ENCODE data around the gene TBC1D24.
"Not testable (repeated sequence)": the region's sequence is repeated elsewhere in the genome, so short reads cannot be mapped to it uniquely, and the experiment has no call there.

TBC1D24 gene

DNA sequence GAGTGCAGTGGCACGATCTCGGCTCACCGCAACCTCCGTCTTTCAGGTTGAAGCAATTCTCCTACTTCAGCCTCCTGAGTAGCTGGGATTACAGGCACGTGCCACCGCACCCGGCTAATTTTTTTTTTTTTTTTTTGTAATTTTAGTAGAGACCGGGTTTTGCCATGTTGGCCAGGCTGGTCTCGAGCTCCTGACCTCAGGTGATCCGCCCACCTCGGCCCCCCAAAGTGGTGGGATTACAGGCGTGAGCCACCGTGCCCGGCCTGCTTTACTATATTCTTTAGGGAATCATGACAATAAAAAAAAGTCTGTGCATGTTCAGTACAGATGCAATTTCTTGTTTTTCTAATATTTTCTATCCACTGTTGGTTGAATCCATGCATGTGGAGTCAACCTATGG is 68.8 kb downstream of the TBC1D24 start:
- not testable (repeated sequence) for H3K36me3 ChIP-seq (replicated peaks; ENCODE audit: low read depth, low read length); H3K9me3 ChIP-seq (ENCODE audit: insufficient read depth, low read length); H3K27me3 ChIP-seq (ENCODE audit: low read depth, low read length); H3K27ac ChIP-seq (ENCODE audit: low read length); H3K4me2 ChIP-seq (ENCODE audit: low read length); H2AFZ ChIP-seq (ENCODE audit: low read depth, low read length); H3K4me3 ChIP-seq (ENCODE audit: low read length); H3K9ac ChIP-seq (ENCODE audit: low read length)
- Histone ChIP-seq H3K79me2 (ENCODE audit: low read length) (peaks cover 47% of the 10 kb centered on the region), H3K4me1 (ENCODE audit: low read length) (peaks cover 28% of the 10 kb centered on the region), H4K20me1 (ENCODE audit: insufficient read depth, low read length) (peaks cover 22% of the 10 kb centered on the region)

- H3K36me3 ChIP-seq (replicated peaks; ENCODE audit: low read depth, low read length); H4K20me1 ChIP-seq (ENCODE audit: insufficient read depth, low read length); H3K4me1 ChIP-seq (ENCODE audit: low read length); H2AFZ ChIP-seq (ENCODE audit: low read depth, low read length); H3K4me3 ChIP-seq (ENCODE audit: low read length); H3K27me3 ChIP-seq (ENCODE audit: low read depth, low read length); H3K9me3 ChIP-seq (ENCODE audit: insufficient read depth, low read length); H3K4me2 ChIP-seq (ENCODE audit: low read length); H3K9ac ChIP-seq (ENCODE audit: low read length); H3K27ac ChIP-seq (ENCODE audit: low read length): not testable (repeated sequence)
- H3K79me2 ChIP-seq (ENCODE audit: low read length), result peaks cover 13% of the 10 kb centered on the region
Observed at GRCh38 chr16:2550283-2550878, 75.5 kb downstream of the TBC1D24 start.

GRCh38 chr16:2551420-2551889 is 76.5 kb downstream of the TBC1D24 start:
- not testable (repeated sequence) for H3K4me3 ChIP-seq (ENCODE audit: low read length); H3K9ac ChIP-seq (ENCODE audit: low read length); H2AFZ ChIP-seq (ENCODE audit: low read depth, low read length); H3K9me3 ChIP-seq (ENCODE audit: insufficient read depth, low read length); H3K79me2 ChIP-seq (ENCODE audit: low read length); H3K4me2 ChIP-seq (ENCODE audit: low read length); H3K36me3 ChIP-seq (replicated peaks; ENCODE audit: low read depth, low read length); H3K27me3 ChIP-seq (ENCODE audit: low read depth, low read length); H4K20me1 ChIP-seq (ENCODE audit: insufficient read depth, low read length); H3K4me1 ChIP-seq (ENCODE audit: low read length); H3K27ac ChIP-seq (ENCODE audit: low read length)

GRCh38 chr16:2554709-2555425 is 79.9 kb downstream of the TBC1D24 start:
- H3K4me3 ChIP-seq (ENCODE audit: low read length); H3K36me3 ChIP-seq (replicated peaks; ENCODE audit: low read depth, low read length); H3K4me1 ChIP-seq (ENCODE audit: low read length); H3K79me2 ChIP-seq (ENCODE audit: low read length); H3K27me3 ChIP-seq (ENCODE audit: low read depth, low read length); H3K27ac ChIP-seq (ENCODE audit: low read length); H4K20me1 ChIP-seq (ENCODE audit: insufficient read depth, low read length); H3K4me2 ChIP-seq (ENCODE audit: low read length); H3K9me3 ChIP-seq (ENCODE audit: insufficient read depth, low read length); H2AFZ ChIP-seq (ENCODE audit: low read depth, low read length); H3K9ac ChIP-seq (ENCODE audit: low read length): not testable (repeated sequence)
